Thyroid gland (tissue), 4 donors: ENCODE results near the gene ATG9A.

Experiments
- CTCF ChIP-seq, 6 experiments: fragments of 200-600 bp in 3 of 6; fragments of 450-650 bp in 3 of 6; sonication (generic) in 3 of 6; IDR thresholded peaks; one replicate each; pipeline ENCODE4 v1.5.1; 2016 to 2019; ENCODE audit warnings: antibody characterized with exemption in 6 of 6, mild to moderate bottlenecking in 2 of 6, inconsistent platforms in 1 of 6, moderate library complexity in 1 of 6
- POLR2A ChIP-seq, 2 donors: fragments of 450-650 bp; IDR thresholded peaks; one replicate each; pipeline ENCODE4 v1.6.1; 2017; ENCODE audit warnings: antibody characterized with exemption in 2 of 2, mild to moderate bottlenecking in 2 of 2, moderate library complexity in 1 of 2

DNA sequence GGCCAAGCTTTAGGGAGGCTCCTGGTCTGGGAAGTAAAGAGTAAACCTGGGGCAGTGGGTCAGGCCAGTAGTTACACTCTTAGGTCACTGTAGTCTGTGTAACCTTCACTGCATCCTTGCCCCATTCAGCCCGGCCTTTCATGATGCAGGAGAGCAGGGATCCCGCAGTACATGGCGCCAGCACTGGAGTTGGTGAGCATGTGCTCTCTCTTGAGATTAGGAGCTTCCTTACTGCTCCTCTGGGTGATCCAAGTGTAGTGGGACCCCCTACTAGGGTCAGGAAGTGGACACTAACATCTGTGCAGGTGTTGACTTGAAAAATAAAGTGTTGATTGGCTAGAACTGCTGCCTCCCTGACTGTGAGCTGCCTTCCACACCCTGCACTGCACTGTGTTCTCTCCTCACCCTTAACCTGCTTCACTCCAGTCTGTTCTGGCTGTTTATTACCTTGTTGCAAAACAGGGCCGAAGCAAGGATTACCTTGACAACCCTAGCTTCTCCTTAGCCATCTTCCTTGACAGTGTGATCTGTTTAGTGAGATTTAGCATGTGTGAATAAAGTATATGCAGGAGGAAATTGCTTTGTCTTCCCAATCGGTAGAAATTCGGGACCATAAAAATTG, 46.2 kb downstream of the ATG9A start:
- TF ChIP-seq CTCF (IDR thresholded peaks at IDR 0.05) (no peak), POLR2A (IDR thresholded peaks at IDR 0.05) (no peak)
